HUES6 (cell line): Measurements from ENCODE around the gene LEF1.
"Not testable (repeated sequence)": the region's sequence is repeated elsewhere in the genome, so short reads cannot be mapped to it uniquely, and the experiment has no call there.

ENCODE experiments used
- H3K27ac ChIP-seq: 2 replicates; pipeline ENCODE4 v1.7.0; 2013; ENCODE audit warnings: low read depth, mild to moderate bottlenecking, low read length, inconsistent platforms
- H3K27me3 ChIP-seq: 2 replicates; pipeline ENCODE4 v1.6.1; 2013; ENCODE audit warnings: low read length; ENCODE audit not compliant: control insufficient read depth, insufficient read depth
- H3K36me3 ChIP-seq: 2 replicates; pipeline ENCODE4 v1.6.1; 2013; ENCODE audit warnings: low read length; ENCODE audit not compliant: control insufficient read depth, insufficient read depth
- H3K4me1 ChIP-seq: 2 replicates; pipeline ENCODE4 v1.6.1; 2013; ENCODE audit warnings: low read length; ENCODE audit not compliant: control insufficient read depth, insufficient read depth
- H3K4me3 ChIP-seq: 2 replicates; pipeline ENCODE4 v1.5.1; 2013; ENCODE audit warnings: low read depth, low read length
- H3K9ac ChIP-seq: one replicate; pipeline ENCODE4 v1.6.1; 2013; ENCODE audit warnings: mild to moderate bottlenecking, low read length
- H3K9me3 ChIP-seq: 2 replicates; pipeline ENCODE4 v1.6.1; 2013; ENCODE audit warnings: low read depth, low read length; ENCODE audit not compliant: control insufficient read depth, insufficient read depth

LEF1 gene

GRCh38 chr4:108013955-108014354 lies 154.8 kb downstream of the LEF1 start:
- no peaks in the 10 kb centered on the region for H3K27me3 ChIP-seq
- H3K4me3 ChIP-seq: no peak overlapping the region
- H3K4me1 ChIP-seq: no peaks in the 10 kb centered on the region
- no peak overlapping the region for H3K9ac ChIP-seq
- H3K36me3 ChIP-seq: peaks cover 62% of the 10 kb centered on the region
- peaks cover 6% of the 10 kb centered on the region; the same call in 1 of the 2 replicates for H3K9me3 ChIP-seq
- H3K27ac ChIP-seq: no peak overlapping the region

- H3K27ac ChIP-seq: no peak overlapping the region
- H3K27me3 ChIP-seq: no peaks in the 10 kb centered on the region
- no peaks in the 10 kb centered on the region for H3K4me1 ChIP-seq
- H3K4me3 ChIP-seq: no peak overlapping the region
- peaks cover 9% of the 10 kb centered on the region; the same call in 1 of the 2 replicates for H3K9me3 ChIP-seq
- H3K36me3 ChIP-seq: peaks cover 62% of the 10 kb centered on the region
- H3K9ac ChIP-seq: no peak overlapping the region
These were observed 155.4 kb downstream of the LEF1 start for GRCh38 chr4:108013327-108013726.

- H3K9ac ChIP-seq, H3K27ac ChIP-seq, H3K9me3 ChIP-seq, H3K4me1 ChIP-seq, H3K27me3 ChIP-seq, H3K4me3 ChIP-seq: not testable (repeated sequence)
- H3K36me3 ChIP-seq: peaks cover 62% of the 10 kb centered on the region
These were observed 156.3 kb downstream of the LEF1 start for GRCh38 chr4:108012382-108012781.

GRCh38 chr4:108010167-108010566 lies 158.6 kb downstream of the LEF1 start:
- no peak overlapping the region for H3K27ac ChIP-seq
- no peak overlapping the region for H3K9ac ChIP-seq
- no peaks in the 10 kb centered on the region for H3K4me1 ChIP-seq
- peaks cover 9% of the 10 kb centered on the region; the same call in 1 of the 2 replicates for H3K9me3 ChIP-seq
- peaks cover 43% of the 10 kb centered on the region for H3K36me3 ChIP-seq
- no peak overlapping the region for H3K4me3 ChIP-seq
- H3K27me3 ChIP-seq: no peaks in the 10 kb centered on the region

GRCh38 chr4:108008721-108009120 lies 160.0 kb downstream of the LEF1 start:
- no peak overlapping the region for H3K27ac ChIP-seq

GRCh38 chr4:108007984-108008383 lies 160.7 kb downstream of the LEF1 start:
- Histone ChIP-seq H3K27me3 (no peaks in the 10 kb centered on the region), H3K9ac (no peak overlapping the region), H3K4me1 (peaks cover 11% of the 10 kb centered on the region; the same call in 1 of the 2 replicates), H3K9me3 (peaks cover 9% of the 10 kb centered on the region; the same call in 1 of the 2 replicates), H3K27ac (no peak overlapping the region), H3K4me3 (no peak overlapping the region), H3K36me3 (peaks cover 27% of the 10 kb centered on the region)

More at GRCh38 chr4:108008721-108009120, 160.0 kb downstream of the LEF1 start:
- Histone ChIP-seq H3K9ac (no peak overlapping the region), H3K4me3 (no peak overlapping the region), H3K27me3 (no peaks in the 10 kb centered on the region), H3K9me3 (peaks cover 9% of the 10 kb centered on the region; the same call in 1 of the 2 replicates), H3K4me1 (peaks cover 11% of the 10 kb centered on the region; the same call in 1 of the 2 replicates), H3K36me3 (peaks cover 29% of the 10 kb centered on the region)

- H3K36me3 ChIP-seq: peaks cover 27% of the 10 kb centered on the region
- H3K4me1 ChIP-seq: peaks cover 11% of the 10 kb centered on the region; the same call in 1 of the 2 replicates
- H3K9ac ChIP-seq: no peak overlapping the region
- no peak overlapping the region for H3K4me3 ChIP-seq
- H3K27ac ChIP-seq: no peak overlapping the region
- H3K27me3 ChIP-seq: no peaks in the 10 kb centered on the region
- H3K9me3 ChIP-seq: peaks cover 17% of the 10 kb centered on the region
These were observed 162.4 kb downstream of the LEF1 start for GRCh38 chr4:108006361-108006760.

GRCh38 chr4:108005807-108006206 lies 162.9 kb downstream of the LEF1 start:
- no peak overlapping the region for H3K27ac ChIP-seq
- H3K27me3 ChIP-seq: no peaks in the 10 kb centered on the region
- H3K9ac ChIP-seq: no peak overlapping the region
- no peak overlapping the region for H3K4me3 ChIP-seq
- peaks cover 24% of the 10 kb centered on the region for H3K36me3 ChIP-seq
- peaks cover 11% of the 10 kb centered on the region; the same call in 1 of the 2 replicates for H3K4me1 ChIP-seq
- H3K9me3 ChIP-seq: peaks cover 17% of the 10 kb centered on the region

GRCh38 chr4:108004646-108005045 lies 164.1 kb downstream of the LEF1 start:
- peaks cover 24% of the 10 kb centered on the region for H3K36me3 ChIP-seq
- no peak overlapping the region for H3K27ac ChIP-seq
- H3K9ac ChIP-seq: no peak overlapping the region
- peaks cover 11% of the 10 kb centered on the region; the same call in 1 of the 2 replicates for H3K4me1 ChIP-seq
- no peaks in the 10 kb centered on the region for H3K27me3 ChIP-seq
- no peak overlapping the region for H3K4me3 ChIP-seq
- H3K9me3 ChIP-seq: peaks cover 17% of the 10 kb centered on the region

GRCh38 chr4:108003982-108004515 lies 164.7 kb downstream of the LEF1 start:
- Histone ChIP-seq H3K27ac (no peak overlapping the region), H3K9ac (no peak overlapping the region), H3K4me3 (no peak overlapping the region), H3K27me3 (no peaks in the 10 kb centered on the region), H3K9me3 (peaks cover 15% of the 10 kb centered on the region), H3K4me1 (peaks cover 11% of the 10 kb centered on the region; the same call in 1 of the 2 replicates), H3K36me3 (peaks cover 21% of the 10 kb centered on the region)

GRCh38 chr4:108001540-108002135 lies 167.1 kb downstream of the LEF1 start:
- Histone ChIP-seq H3K27ac (no peak overlapping the region), H3K36me3 (peaks cover 21% of the 10 kb centered on the region)

More at GRCh38 chr4:108001540-108002135, 167.1 kb downstream of the LEF1 start:
- no peaks in the 10 kb centered on the region for H3K27me3 ChIP-seq
- peaks cover 11% of the 10 kb centered on the region for H3K9me3 ChIP-seq
- H3K4me3 ChIP-seq: no peak overlapping the region
- H3K9ac ChIP-seq: no peak overlapping the region
- H3K4me1 ChIP-seq: peaks cover 11% of the 10 kb centered on the region; the same call in 1 of the 2 replicates
